Left ventricle myocardium inferior (tissue), 1 donor: ENCODE results near the gene CNOT4. TPM values are rescaled to one million over a fixed set of nuclear protein-coding genes. Genes with fewer than 3 reads are reported as not detected.

Experiments used
- DNase-seq: peaks from one replicate; pipeline ENCODE4 v3.0.0-alpha.2; 2020
- H3K27ac ChIP-seq: fragments of 200-600 bp; replicated peaks from 2 replicates; pipeline ENCODE4 v1.8.0; 2021
- H3K27me3 ChIP-seq: fragments of 200-600 bp; 2 replicates; pipeline ENCODE4 v1.8.0; 2021; ENCODE audit warnings: low read depth
- H3K36me3 ChIP-seq: fragments of 200-600 bp; 2 replicates; pipeline ENCODE4 v1.8.0; 2021
- H3K4me1 ChIP-seq: fragments of 200-600 bp; 2 replicates; pipeline ENCODE4 v1.8.0; 2021
- H3K4me3 ChIP-seq: fragments of 200-600 bp; 2 replicates; pipeline ENCODE4 v1.8.0; 2021; ENCODE audit warnings: mild to moderate bottlenecking, moderate library complexity
- H3K9me3 ChIP-seq: fragments of 200-600 bp; replicated peaks from 2 replicates; pipeline ENCODE4 v1.8.0; 2021
- CTCF ChIP-seq: fragments of 200-600 bp; IDR thresholded peaks from 2 replicates; pipeline ENCODE4 v1.8.0; 2021; ENCODE audit warnings: antibody characterized with exemption, mild to moderate bottlenecking, borderline replicate concordance
- intact Hi-C: fragments of 100-400 bp; cut with micrococcal nuclease; formaldehyde crosslinking; loops from one replicate; pipeline ENCODE4 v1.11.0; 2022
- total RNA-seq: library from RNA; stranded (reverse); fragmentation: NEBNext Ultra II Directional; extraction: Animal tissue kit (Norgen Biotek cat#: 25700); gene quantifications from one replicate; pipeline ENCODE4 v1.2.1, GENCODE V29; 2021
- donor health status: DM: no; HTN: yes; CAD: no; lungs with severe emphysema.

Gene CNOT4
- total RNA-seq, 1 donor from 2014 or later = 26.1 TPM

- Histone ChIP-seq H3K4me3 (no peak overlapping the region), H3K27me3 (no peaks in the 10 kb centered on the region), H3K4me1 (peaks cover 22% of the 10 kb centered on the region), H3K27ac (no peak overlapping the region), H3K9me3 (no peaks in the 10 kb centered on the region), H3K36me3 (no peaks in the 10 kb centered on the region)
- DNase-seq = no peak
- TF ChIP-seq CTCF = no peak
- intact Hi-C loops = no loop called here
Measured at GRCh38 chr7:135383525-135384175, 126.3 kb downstream of the CNOT4 start.

- no peak for DNase-seq
- intact Hi-C loops = no loop called here
- no peak overlapping the region for H3K27ac ChIP-seq
Measured at GRCh38 chr7:135382173-135382572, 127.7 kb downstream of the CNOT4 start.

GRCh38 chr7:135381369-135381768 lies 128.5 kb downstream of the CNOT4 start:
- Histone ChIP-seq H3K4me1 (peaks cover 13% of the 10 kb centered on the region), H3K36me3 (no peaks in the 10 kb centered on the region), H3K27ac (no peak overlapping the region), H3K4me3 (no peak overlapping the region), H3K9me3 (no peaks in the 10 kb centered on the region), H3K27me3 (no peaks in the 10 kb centered on the region)
- no peak for TF ChIP-seq CTCF
- intact Hi-C loops = no loop called here
- DNase-seq = no peak

More at GRCh38 chr7:135382173-135382572, 127.7 kb downstream of the CNOT4 start:
- peaks cover 13% of the 10 kb centered on the region for H3K4me1 ChIP-seq
- no peak overlapping the region for H3K4me3 ChIP-seq
- no peaks in the 10 kb centered on the region for H3K9me3 ChIP-seq
- no peak for TF ChIP-seq CTCF
- no peaks in the 10 kb centered on the region for H3K27me3 ChIP-seq
- no peaks in the 10 kb centered on the region for H3K36me3 ChIP-seq

GRCh38 chr7:135380351-135380750 lies 129.6 kb downstream of the CNOT4 start:
- DNase-seq = no peak
- Histone ChIP-seq H3K27ac (no peak overlapping the region), H3K36me3 (no peaks in the 10 kb centered on the region), H3K4me1 (peaks cover 8% of the 10 kb centered on the region), H3K27me3 (no peaks in the 10 kb centered on the region), H3K9me3 (no peaks in the 10 kb centered on the region), H3K4me3 (no peak overlapping the region)
- intact Hi-C loops = no loop called here
- no peak for TF ChIP-seq CTCF

- peaks cover 6% of the 10 kb centered on the region for H3K4me1 ChIP-seq
- H3K9me3 ChIP-seq = no peaks in the 10 kb centered on the region
- no peak for TF ChIP-seq CTCF
- no peaks in the 10 kb centered on the region for H3K27me3 ChIP-seq
- no peak overlapping the region for H3K4me3 ChIP-seq
- intact Hi-C loops = no loop called here
- H3K27ac ChIP-seq = no peak overlapping the region
- no peaks in the 10 kb centered on the region for H3K36me3 ChIP-seq
- no peak for DNase-seq
Measured at GRCh38 chr7:135377171-135377570, 132.7 kb downstream of the CNOT4 start.
